Aorta (tissue), 5 donors: ENCODE data around the gene MICAL3. TPM values are rescaled to one million over a fixed set of nuclear protein-coding genes. Genes with fewer than 3 reads are reported as not detected.
"Not testable (repeated sequence)": the region's sequence is repeated elsewhere in the genome, so short reads cannot be mapped to it uniquely, and the experiment has no call there.

Experiments
- ATAC-seq: fragments of 200-7000 bp; cut with Tn5 transposase; one replicate; pipeline ENCODE4 v1.9.1; 2022; ENCODE audit warnings: moderate library complexity; ENCODE audit not compliant: low FRiP score
- DNase-seq, 2 donors: peaks; one replicate each; pipeline ENCODE4 v3.0.0-alpha.2; 2020
- H3K27ac ChIP-seq, 2 donors: one replicate each; pipeline ENCODE4 v1.5.1; 2013; ENCODE audit warnings: low read length in 2 of 2, mild to moderate bottlenecking in 2 of 2, moderate library complexity in 2 of 2, control low read depth in 1 of 2, inconsistent platforms in 1 of 2, low read depth in 1 of 2
- H3K27me3 ChIP-seq, 2 donors: one replicate each; pipeline ENCODE4 v1.6.1; 2013; ENCODE audit warnings: control low read depth in 1 of 2, low read length in 1 of 2, mild to moderate bottlenecking in 1 of 2, moderate library complexity in 1 of 2; ENCODE audit not compliant: insufficient read depth in 2 of 2, control insufficient read depth in 1 of 2
- H3K36me3 ChIP-seq, 2 donors: one replicate each; pipeline ENCODE4 v1.6.1; 2013; ENCODE audit warnings: control low read depth in 1 of 2, low read length in 1 of 2, mild to moderate bottlenecking in 1 of 2; ENCODE audit not compliant: insufficient read depth in 2 of 2, control insufficient read depth in 1 of 2
- H3K4me1 ChIP-seq, 2 donors: one replicate each; pipeline ENCODE4 v1.6.1; 2013; ENCODE audit warnings: low read length in 2 of 2, control low read depth in 1 of 2, mild to moderate bottlenecking in 1 of 2, moderate library complexity in 1 of 2; ENCODE audit not compliant: insufficient read depth in 2 of 2, control insufficient read depth in 1 of 2
- H3K4me3 ChIP-seq, 2 donors: one replicate each; pipeline ENCODE4 v1.5.1; 2013; ENCODE audit warnings: low read length in 2 of 2, control low read depth in 1 of 2, mild to moderate bottlenecking in 1 of 2
- H3K9me3 ChIP-seq: one replicate; pipeline ENCODE4 v1.6.1; 2013; ENCODE audit warnings: mild to moderate bottlenecking, low read length; ENCODE audit not compliant: control insufficient read depth
- WGBS, 2 donors: extraction: QIAGEN DNeasy Blood & Tissue Kit; methylation state at CpG; one replicate each; pipeline ENCODE4 v1.1.7; 2013; 5-methylcytosine and 5-hydroxymethylcytosine counted together
- intact Hi-C, 2 donors: fragments of 100-400 bp; cut with DNase I; formaldehyde crosslinking; loops; one replicate each; pipeline versions ENCODE4 v1.14.2 to v1.15.0; 2022
- polyA plus RNA-seq, 2 donors: library from polyadenylated mRNA; stranded (reverse); fragments of 200-250 nt; gene quantifications; one replicate each; pipeline ENCODE4 v1.2.3, GENCODE V29; 2013
- total RNA-seq, 2 donors: library from RNA; stranded (reverse); fragmentation: NEBNext Ultra II Directional; extraction: Animal tissue kit (Norgen Biotek cat#: 25700); gene quantifications; one replicate each; pipeline ENCODE4 v1.2.1, GENCODE V29; 2021
- donor health status: healthy with polysubstance abuse.
- donor health status: Bipolar disorder and iron deficiency.
- donor health status: DM: no; HTN: no; CAD: no.
- donor health status: DM: no; HTN: no; CAD: no.
- donor health status: DM: yes; HTN: yes; CAD: no.

Gene MICAL3
- total and polyA plus RNA-seq, 4 donors, result 3.9 to 123 (median 64.3) TPM

GRCh38 chr22:17990147-17990546 is 34.2 kb downstream of the MICAL3 start:
- Histone ChIP-seq H3K36me3 (no peaks in the 10 kb centered on the region), H3K4me3 (no peak overlapping the region), H3K27me3 (no peaks in the 10 kb centered on the region), H3K4me1 (no peaks in the 10 kb centered on the region), H3K9me3 (no peaks in the 10 kb centered on the region), H3K27ac (no peak overlapping the region)
- intact Hi-C loops, result no loop called here
- DNase-seq, result no peak
- no peak for ATAC-seq
- 83 to 85% methylated on average over 6 of the region's 6 CpGs for WGBS, 2 donors

- no peak overlapping the region for H3K4me3 ChIP-seq
- H3K27ac ChIP-seq, result no peak overlapping the region
- no peaks in the 10 kb centered on the region for H3K27me3 ChIP-seq
- intact Hi-C loops, result no loop called here
- no peak for ATAC-seq
- WGBS, 2 donors, result 92% methylated on average over 16 of the region's 16 CpGs
- no peaks in the 10 kb centered on the region for H3K4me1 ChIP-seq
- DNase-seq, result no peak
- no peaks in the 10 kb centered on the region for H3K9me3 ChIP-seq
- H3K36me3 ChIP-seq, result no peaks in the 10 kb centered on the region
Observed at GRCh38 chr22:17988800-17989513, 35.4 kb downstream of the MICAL3 start.

- H3K27me3 ChIP-seq, result no peaks in the 10 kb centered on the region
- intact Hi-C loops, result no loop called here
- no peak overlapping the region for H3K27ac ChIP-seq
- DNase-seq, result no peak
- H3K36me3 ChIP-seq, result no peaks in the 10 kb centered on the region
- ATAC-seq, result no peak
- no peaks in the 10 kb centered on the region for H3K9me3 ChIP-seq
- H3K4me3 ChIP-seq, result no peak overlapping the region
- no peaks in the 10 kb centered on the region for H3K4me1 ChIP-seq
- 89 to 90% methylated on average over 5 of the region's 5 CpGs for WGBS, 2 donors
Observed at GRCh38 chr22:17985606-17986005, 38.8 kb downstream of the MICAL3 start.

- intact Hi-C loops, ATAC-seq, H3K27ac ChIP-seq, H3K9me3 ChIP-seq, H3K36me3 ChIP-seq, H3K4me1 ChIP-seq, H3K27me3 ChIP-seq, DNase-seq, H3K4me3 ChIP-seq: not testable (repeated sequence)
- WGBS, 2 donors, result 61 to 89% methylated on average over 10 to 11 of the region's 11 CpGs
Observed at GRCh38 chr22:17985071-17985470, 39.3 kb downstream of the MICAL3 start.

GRCh38 chr22:17984114-17984513 is 40.2 kb downstream of the MICAL3 start:
- ATAC-seq, result no peak
- no peaks in the 10 kb centered on the region for H3K4me1 ChIP-seq
- H3K27ac ChIP-seq, result no peak overlapping the region
- intact Hi-C loops, result loop anchor here in 1 of 2 donors (5.0 kb wide), 1 partner anchor 72 kb away; no protein-coding TSS in a partner anchor
- no peaks in the 10 kb centered on the region for H3K27me3 ChIP-seq
- H3K9me3 ChIP-seq, result no peaks in the 10 kb centered on the region
- no peak for DNase-seq
- H3K36me3 ChIP-seq, result no peaks in the 10 kb centered on the region
- no peak overlapping the region for H3K4me3 ChIP-seq
- 84 to 92% methylated on average over 8 of the region's 8 CpGs for WGBS, 2 donors

- WGBS, 2 donors, result 47 to 70% methylated on average over 7 of the region's 7 CpGs
- Histone ChIP-seq H3K27ac (no peak overlapping the region), H3K9me3 (no peaks in the 10 kb centered on the region), H3K27me3 (no peaks in the 10 kb centered on the region), H3K4me3 (no peak overlapping the region), H3K4me1 (no peaks in the 10 kb centered on the region), H3K36me3 (no peaks in the 10 kb centered on the region)
- intact Hi-C loops, result loop anchor here in 1 of 2 donors (5.0 kb wide), 1 partner anchor 70 kb away; no protein-coding TSS in a partner anchor
- no peak for ATAC-seq
- DNase-seq, result no peak
Observed at GRCh38 chr22:17982572-17983141, 41.7 kb downstream of the MICAL3 start.

- Histone ChIP-seq H3K4me1 (no peaks in the 10 kb centered on the region), H3K27me3 (no peaks in the 10 kb centered on the region), H3K27ac (no peak overlapping the region), H3K4me3 (no peak overlapping the region), H3K9me3 (no peaks in the 10 kb centered on the region), H3K36me3 (no peaks in the 10 kb centered on the region)
- DNase-seq, result no peak
- WGBS, 2 donors, result 80 to 98% methylated on average over 6 of the region's 6 CpGs
- ATAC-seq, result no peak
- intact Hi-C loops, result loop anchor here in 1 of 2 donors (5.0 kb wide), 1 partner anchor 69 kb away; no protein-coding TSS in a partner anchor
Observed at GRCh38 chr22:17981497-17981896, 42.9 kb downstream of the MICAL3 start.

GRCh38 chr22:17980638-17981051 is 43.7 kb downstream of the MICAL3 start:
- WGBS, 2 donors, result 44 to 55% methylated on average over 13 of the region's 13 CpGs
- H3K4me1 ChIP-seq, result no peaks in the 10 kb centered on the region
- no peaks in the 10 kb centered on the region for H3K9me3 ChIP-seq
- intact Hi-C loops, result loop anchor here in 1 of 2 donors (5.0 kb wide), 1 partner anchor 68 kb away; no protein-coding TSS in a partner anchor
- no peak for DNase-seq
- H3K36me3 ChIP-seq, result no peaks in the 10 kb centered on the region
- no peak overlapping the region for H3K27ac ChIP-seq
- no peak for ATAC-seq
- no peaks in the 10 kb centered on the region for H3K27me3 ChIP-seq
- H3K4me3 ChIP-seq, result no peak overlapping the region
